SU-DHL-6 (cell line): Measurements from ENCODE around the gene FAM83C.

Source experiments
- H2AFZ ChIP-seq: fragments of 200-600 bp; sonication (generic); 2 replicates; pipeline ENCODE4 v1.6.1; 2014; ENCODE audit warnings: low read depth, mild to moderate bottlenecking, moderate library complexity, mixed read lengths, antibody characterized with exemption, low read length; ENCODE audit not compliant: severe bottlenecking
- H3F3A ChIP-seq: fragments of 200-600 bp; shearing (Covaris generic); 2 replicates; pipeline ENCODE4 v1.6.0; 2016; ENCODE audit warnings: antibody characterized with exemption, mild to moderate bottlenecking; ENCODE audit not compliant: insufficient read depth
- H3K27ac ChIP-seq: fragments of 200-600 bp; sonication (generic); 2 replicates; pipeline ENCODE4 v1.5.1; 2016; ENCODE audit warnings: low read depth, mild to moderate bottlenecking, low read length, moderate library complexity, mixed read lengths
- H3K27me3 ChIP-seq: fragments of 200-600 bp; sonication (generic), shearing (Covaris generic); 2 replicates; pipeline ENCODE4 v1.6.0; 2014; ENCODE audit warnings: mild to moderate bottlenecking, low read length
- H3K36me3 ChIP-seq: fragments of 200-600 bp; sonication (generic); 2 replicates; pipeline ENCODE4 v1.6.1; 2014; ENCODE audit warnings: mild to moderate bottlenecking, low read length, mixed read lengths
- H3K4me2 ChIP-seq: fragments of 300-600, 200-600 bp; shearing (Covaris generic), sonication (generic); 2 replicates; pipeline ENCODE4 v1.6.0; 2014; ENCODE audit warnings: low read length, low read depth, mild to moderate bottlenecking; ENCODE audit not compliant: poor library complexity, severe bottlenecking
- H3K4me3 ChIP-seq: fragments of 200-600 bp; sonication (generic); 2 replicates; pipeline ENCODE4 v1.5.1; 2014; ENCODE audit warnings: antibody characterized with exemption, low read length, mild to moderate bottlenecking, mixed read lengths; ENCODE audit not compliant: insufficient read depth, poor library complexity, severe bottlenecking
- H3K79me2 ChIP-seq: fragments of 200-600 bp; sonication (generic); 2 replicates; pipeline ENCODE4 v1.6.1; 2014; ENCODE audit warnings: mild to moderate bottlenecking, low read length, moderate library complexity; ENCODE audit not compliant: insufficient read depth
- H3K9ac ChIP-seq: fragments of 200-600 bp; sonication (generic); 2 replicates; pipeline ENCODE4 v1.7.0; 2014; ENCODE audit warnings: mild to moderate bottlenecking, low read length
- H3K9me2 ChIP-seq: fragments of 200-600 bp; sonication (generic); replicated peaks from 2 replicates; pipeline ENCODE4 v1.6.1; 2014; ENCODE audit warnings: low read length; ENCODE audit not compliant: insufficient read depth
- H3K9me3 ChIP-seq: fragments of 200-600 bp; sonication (generic); 2 replicates; pipeline ENCODE4 v1.6.1; 2014; ENCODE audit warnings: low read length, mixed read lengths; ENCODE audit not compliant: insufficient read depth
- H4K20me1 ChIP-seq: fragments of 200-600 bp; sonication (generic); 2 replicates; pipeline ENCODE4 v1.6.1; 2014; ENCODE audit warnings: low read depth, mild to moderate bottlenecking, antibody characterized with exemption, low read length, moderate library complexity, mixed read lengths
- CTCF ChIP-seq: fragments of 200-600 bp; sonication (generic); IDR thresholded peaks from one replicate; pipeline ENCODE4 v1.5.1; 2017; ENCODE audit warnings: antibody characterized with exemption, mild to moderate bottlenecking, low read length, moderate library complexity; ENCODE audit not compliant: insufficient read depth, poor library complexity, severe bottlenecking
- EZH2phosphoT487 ChIP-seq: fragments of 200-600 bp; sonication (generic), shearing (Covaris generic); conservative IDR thresholded peaks from 2 replicates; pipeline ENCODE4 v1.6.1; 2018; ENCODE audit warnings: mild to moderate bottlenecking, antibody characterized with exemption, low read length, moderate library complexity, mixed read lengths

The FAM83C gene

GRCh38 chr20:35333606-35334005 is 41.4 kb upstream of the FAM83C start:
- Histone ChIP-seq H3K4me3 (no peak overlapping the region), H3K9me3 (no peaks in the 10 kb centered on the region), H2AFZ (no peak overlapping the region), H4K20me1 (no peaks in the 10 kb centered on the region), H3K9ac (no peak overlapping the region), H3K9me2 (no peaks in the 10 kb centered on the region), H3F3A (no peaks in the 10 kb centered on the region), H3K36me3 (no peaks in the 10 kb centered on the region), H3K4me2 (no peak overlapping the region), H3K27me3 (no peaks in the 10 kb centered on the region), H3K79me2 (no peaks in the 10 kb centered on the region), H3K27ac (no peak overlapping the region)
- TF ChIP-seq EZH2phosphoT487 (no peak), CTCF (no peak)

GRCh38 chr20:35332540-35333200 is 40.4 kb upstream of the FAM83C start:
- no peaks in the 10 kb centered on the region for H4K20me1 ChIP-seq
- no peaks in the 10 kb centered on the region for H3F3A ChIP-seq
- no peak overlapping the region for H2AFZ ChIP-seq
- H3K79me2 ChIP-seq: no peaks in the 10 kb centered on the region
- H3K4me3 ChIP-seq: no peak overlapping the region
- no peak overlapping the region for H3K27ac ChIP-seq
- no peaks in the 10 kb centered on the region for H3K9me2 ChIP-seq
- no peak overlapping the region for H3K9ac ChIP-seq
- H3K4me2 ChIP-seq: no peak overlapping the region
- H3K9me3 ChIP-seq: no peaks in the 10 kb centered on the region
- H3K36me3 ChIP-seq: no peaks in the 10 kb centered on the region
- no peaks in the 10 kb centered on the region for H3K27me3 ChIP-seq
- TF ChIP-seq CTCF (no peak), EZH2phosphoT487 (no peak)

GRCh38 chr20:35329435-35330139 is 37.4 kb upstream of the FAM83C start:
- Histone ChIP-seq H2AFZ (no peak overlapping the region), H3K9me3 (no peaks in the 10 kb centered on the region), H4K20me1 (no peaks in the 10 kb centered on the region), H3K79me2 (no peaks in the 10 kb centered on the region), H3K36me3 (no peaks in the 10 kb centered on the region), H3F3A (no peaks in the 10 kb centered on the region), H3K27me3 (no peaks in the 10 kb centered on the region), H3K9me2 (no peaks in the 10 kb centered on the region), H3K4me2 (no peak overlapping the region), H3K9ac (no peak overlapping the region), H3K27ac (no peak overlapping the region), H3K4me3 (no peak overlapping the region)
- no peak for TF ChIP-seq EZH2phosphoT487
- peak; percentile 76 for TF ChIP-seq CTCF
